Brain pericyte (primary cell): ENCODE results near the gene THSD7A.

Experiments used
- DNase-seq: peaks from one replicate; pipeline ENCODE4 v3.0.0-alpha.2; 2012; ENCODE audit warnings: low read depth, low spot score

THSD7A gene

GRCh38 chr7:11589251-11589650 lies 242.7 kb downstream of the THSD7A start:
- DNase-seq = no peak

- DNase-seq = no peak
Observed at GRCh38 chr7:11587814-11588213, 244.2 kb downstream of the THSD7A start.

- DNase-seq = no peak
Observed at GRCh38 chr7:11587048-11587447, 244.9 kb downstream of the THSD7A start.

GRCh38 chr7:11584406-11585031 lies 247.5 kb downstream of the THSD7A start:
- no peak for DNase-seq

GRCh38 chr7:11579141-11579540 lies 252.9 kb downstream of the THSD7A start:
- DNase-seq = no peak

- DNase-seq = no peak
Observed at GRCh38 chr7:11576310-11576709, 255.7 kb downstream of the THSD7A start.

GRCh38 chr7:11573128-11573750 lies 258.8 kb downstream of the THSD7A start:
- no peak for DNase-seq

GRCh38 chr7:11570922-11571550 lies 261.0 kb downstream of the THSD7A start:
- no peak for DNase-seq

- DNase-seq = no peak
Observed at GRCh38 chr7:11570205-11570604, 261.8 kb downstream of the THSD7A start.

GRCh38 chr7:11567571-11567970 lies 264.4 kb downstream of the THSD7A start:
- no peak for DNase-seq

- no peak for DNase-seq
Observed at GRCh38 chr7:11557627-11558026, 274.4 kb downstream of the THSD7A start.

GRCh38 chr7:11552676-11553296 lies 279.2 kb downstream of the THSD7A start:
- no peak for DNase-seq

GRCh38 chr7:11551470-11551869 lies 280.5 kb downstream of the THSD7A start:
- no peak for DNase-seq

GRCh38 chr7:11548532-11548931 lies 283.5 kb downstream of the THSD7A start:
- DNase-seq = no peak

GRCh38 chr7:11541330-11541729 lies 290.7 kb downstream of the THSD7A start:
- DNase-seq = no peak

GRCh38 chr7:11540271-11540761 lies 291.7 kb downstream of the THSD7A start:
- no peak for DNase-seq

- no peak for DNase-seq
Observed at GRCh38 chr7:11539853-11540252, 292.1 kb downstream of the THSD7A start.

- DNase-seq = no peak
Observed at GRCh38 chr7:11538751-11539299, 293.2 kb downstream of the THSD7A start.

- DNase-seq = no peak
Observed at GRCh38 chr7:11533229-11533820, 298.7 kb downstream of the THSD7A start.

- no peak for DNase-seq
Observed at GRCh38 chr7:11529382-11529781, 302.6 kb downstream of the THSD7A start.

GRCh38 chr7:11527707-11528106 lies 304.3 kb downstream of the THSD7A start:
- DNase-seq = no peak
